ENCODE measurements around the gene ENTPD6. TPM values are rescaled to one million over a fixed set of nuclear protein-coding genes. Genes with fewer than 3 reads are reported as not detected.

ENTPD6 gene
- total RNA-seq, 1 experiment from 2014 or later = 80.4 TPM

DNA sequence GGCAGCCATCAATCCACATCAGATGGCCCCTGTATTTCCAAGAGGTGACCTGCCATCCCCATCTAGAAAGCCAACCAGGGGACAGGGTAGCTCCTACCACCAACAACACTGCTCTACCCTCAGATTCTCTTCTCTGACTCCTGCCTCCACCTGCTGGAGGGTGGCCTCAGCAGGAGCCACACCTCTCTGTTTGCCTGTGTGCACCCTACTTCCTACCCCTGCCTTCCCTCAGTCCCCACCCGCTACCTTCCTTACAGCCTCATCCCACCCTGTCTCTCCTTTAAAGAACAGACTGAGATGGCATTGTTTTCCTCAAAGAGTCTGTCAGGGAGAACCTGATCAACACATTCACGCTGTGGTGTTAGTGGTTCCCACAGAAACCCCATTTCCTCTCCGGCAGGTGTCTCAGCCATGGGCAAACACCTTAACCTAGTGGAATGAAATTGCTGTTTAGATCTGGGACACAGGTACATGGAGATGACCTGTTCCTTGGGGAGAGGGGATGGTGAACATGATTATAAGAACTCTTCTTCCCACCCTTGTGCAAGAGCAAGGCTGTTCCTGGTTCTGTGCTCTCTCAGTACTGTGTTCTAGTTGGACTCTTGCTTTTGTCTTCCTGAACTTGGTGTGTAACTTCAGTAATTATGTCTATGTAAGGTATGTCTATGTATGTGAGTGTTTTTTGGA lies 1.8 kb downstream of the ENTPD6 start:
- Histone ChIP-seq H3K79me2 (ENCODE audit: low read depth) (peaks cover 67% of the 10 kb centered on the region), H3K27me3 (ENCODE audit: insufficient read depth, low read depth) (no peaks in the 10 kb centered on the region), H3K27ac (no peak overlapping the region), H3K9me2 (ENCODE audit: insufficient read depth) (no peaks in the 10 kb centered on the region), H3K4me3 (peak overlapping the region; percentile 93; the same call in 1 of the 2 replicates), H4K20me1 (ENCODE audit: insufficient read depth) (peaks cover 5% of the 10 kb centered on the region), H3K4me1 (replicated peaks; ENCODE audit: insufficient read depth) (peaks cover 16% of the 10 kb centered on the region), H3K36me3 (ENCODE audit: low read depth) (peaks cover 34% of the 10 kb centered on the region; the same call in 1 of the 2 replicates), H2AFZ (no peak overlapping the region), H3K9me3 (ENCODE audit: insufficient read depth, low read depth) (no peaks in the 10 kb centered on the region), H3F3A (ENCODE audit: insufficient read depth, low read depth) (no peaks in the 10 kb centered on the region; the same call in 1 of the 2 replicates), H3K4me2 (peak overlapping the region; percentile 86)
- intact Hi-C loops (cut with micrococcal nuclease; ENCODE audit: unreplicated experiment) = loop anchor here (2.0 to 5.0 kb wide), 2 partner anchors 49 to 205 kb away; partner anchors contain the start of gene APMAP
- TF ChIP-seq, protein P1, sequence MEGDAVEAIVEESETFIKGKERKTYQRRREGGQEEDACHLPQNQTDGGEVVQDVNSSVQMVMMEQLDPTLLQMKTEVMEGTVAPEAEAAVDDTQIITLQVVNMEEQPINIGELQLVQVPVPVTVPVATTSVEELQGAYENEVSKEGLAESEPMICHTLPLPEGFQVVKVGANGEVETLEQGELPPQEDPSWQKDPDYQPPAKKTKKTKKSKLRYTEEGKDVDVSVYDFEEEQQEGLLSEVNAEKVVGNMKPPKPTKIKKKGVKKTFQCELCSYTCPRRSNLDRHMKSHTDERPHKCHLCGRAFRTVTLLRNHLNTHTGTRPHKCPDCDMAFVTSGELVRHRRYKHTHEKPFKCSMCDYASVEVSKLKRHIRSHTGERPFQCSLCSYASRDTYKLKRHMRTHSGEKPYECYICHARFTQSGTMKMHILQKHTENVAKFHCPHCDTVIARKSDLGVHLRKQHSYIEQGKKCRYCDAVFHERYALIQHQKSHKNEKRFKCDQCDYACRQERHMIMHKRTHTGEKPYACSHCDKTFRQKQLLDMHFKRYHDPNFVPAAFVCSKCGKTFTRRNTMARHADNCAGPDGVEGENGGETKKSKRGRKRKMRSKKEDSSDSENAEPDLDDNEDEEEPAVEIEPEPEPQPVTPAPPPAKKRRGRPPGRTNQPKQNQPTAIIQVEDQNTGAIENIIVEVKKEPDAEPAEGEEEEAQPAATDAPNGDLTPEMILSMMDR (conservative IDR thresholded peaks at IDR 0.05) = no peak
- no peak for TF ChIP-seq EZH2 (IDR thresholded peaks at IDR 0.05; ENCODE audit: low read depth)
- no TSS peak for BruUV-seq (replicated peaks)
- DNase-seq = peak in 1 of 2 experiments; percentile 17
- ChIA-PET POLR2A (ENCODE audit: unreplicated experiment) (no interaction called here), CTCF (no interaction called here)

DNA sequence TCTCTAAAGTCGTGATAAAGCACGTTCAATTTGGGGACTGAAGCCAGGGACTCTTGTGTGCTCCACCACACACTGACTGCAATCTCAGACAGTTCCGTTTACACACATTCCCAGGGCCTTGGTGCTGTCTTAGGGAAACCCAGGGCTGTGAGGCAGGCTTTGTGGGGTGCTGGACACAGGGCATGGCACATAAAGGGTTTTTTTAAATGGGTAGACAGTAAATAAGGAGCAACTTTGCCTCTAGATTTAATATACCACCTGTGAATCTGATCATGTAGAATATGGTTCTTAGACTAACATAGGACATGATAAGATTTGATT lies 2.3 kb downstream of the ENTPD6 start:
- POLR2A ChIA-PET (ENCODE audit: unreplicated experiment) = interaction anchor here (0.6 kb wide), 1 partner anchor 57 kb away, joined by 7 read pairs; no protein-coding TSS in a partner anchor
- H3F3A ChIP-seq (ENCODE audit: insufficient read depth, low read depth) = no peaks in the 10 kb centered on the region; the same call in 1 of the 2 replicates
- intact Hi-C loops (cut with micrococcal nuclease; ENCODE audit: unreplicated experiment) = loop anchor here (2.0 to 5.0 kb wide), 2 partner anchors 49 to 206 kb away; partner anchors contain the start of gene APMAP
- no peak overlapping the region for H3K4me3 ChIP-seq
- TF ChIP-seq, protein P1 (conservative IDR thresholded peaks at IDR 0.05) = no peak
- no peak for TF ChIP-seq EZH2 (IDR thresholded peaks at IDR 0.05; ENCODE audit: low read depth)
- no peaks in the 10 kb centered on the region for H3K9me3 ChIP-seq (ENCODE audit: insufficient read depth, low read depth)
- no peak overlapping the region for H3K27ac ChIP-seq
- H3K4me2 ChIP-seq = peak overlapping the region; percentile 86
- H3K4me1 ChIP-seq (replicated peaks; ENCODE audit: insufficient read depth) = peaks cover 16% of the 10 kb centered on the region
- no peak overlapping the region for H2AFZ ChIP-seq
- peaks cover 34% of the 10 kb centered on the region; the same call in 1 of the 2 replicates for H3K36me3 ChIP-seq (ENCODE audit: low read depth)
- H3K27me3 ChIP-seq (ENCODE audit: insufficient read depth, low read depth) = no peaks in the 10 kb centered on the region
- no TSS peak for BruUV-seq (replicated peaks)
- H4K20me1 ChIP-seq (ENCODE audit: insufficient read depth) = peaks cover 5% of the 10 kb centered on the region
- peaks cover 72% of the 10 kb centered on the region for H3K79me2 ChIP-seq (ENCODE audit: low read depth)
- no peak for DNase-seq
- CTCF ChIA-PET = no interaction called here
- H3K9me2 ChIP-seq (ENCODE audit: insufficient read depth) = no peaks in the 10 kb centered on the region

DNA sequence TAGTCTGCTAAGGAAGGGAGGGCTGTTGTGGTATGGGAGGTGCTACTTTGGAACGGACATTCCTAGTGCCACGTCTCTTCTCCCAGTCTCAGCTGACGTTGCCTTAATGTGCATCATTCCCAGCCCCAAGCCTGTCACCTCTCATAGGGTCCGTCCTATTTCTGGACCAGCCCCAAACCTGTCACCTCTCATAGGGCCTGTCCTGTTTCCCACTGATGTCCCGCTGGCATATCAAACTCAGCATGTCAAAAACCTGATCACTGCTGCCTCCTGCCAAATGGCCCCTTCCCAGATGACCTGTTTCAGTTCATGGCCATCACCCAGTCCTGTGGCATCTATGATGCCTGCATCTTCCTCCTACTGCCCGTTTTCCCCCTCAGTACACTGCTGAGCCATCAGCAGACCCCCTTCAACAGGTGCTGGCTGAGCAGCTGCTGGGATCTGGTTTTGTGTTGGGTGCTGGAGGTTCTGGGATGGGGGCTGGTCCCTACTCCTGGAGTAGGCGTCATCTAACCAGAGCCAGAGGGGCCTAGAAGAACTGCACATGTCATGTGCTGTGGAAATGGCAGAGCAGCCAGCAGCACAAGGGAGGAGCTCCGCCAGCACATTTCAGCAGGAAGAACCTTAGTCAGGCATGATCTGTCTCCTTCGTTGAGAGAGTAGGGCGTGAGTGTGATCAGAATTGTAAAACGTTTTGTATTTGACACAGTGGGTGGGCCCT lies 3.3 kb downstream of the ENTPD6 start:
- H3K4me3 ChIP-seq = no peak overlapping the region
- no peak overlapping the region for H3K4me2 ChIP-seq
- H3K36me3 ChIP-seq (ENCODE audit: low read depth) = peaks cover 34% of the 10 kb centered on the region; the same call in 1 of the 2 replicates
- BruUV-seq (replicated peaks) = no TSS peak
- TF ChIP-seq, protein P1 (conservative IDR thresholded peaks at IDR 0.05) = no peak
- no peak for TF ChIP-seq EZH2 (IDR thresholded peaks at IDR 0.05; ENCODE audit: low read depth)
- intact Hi-C loops (cut with micrococcal nuclease; ENCODE audit: unreplicated experiment) = loop anchor here (5.0 kb wide), 1 partner anchor 207 kb away; the partner anchor contains the start of gene APMAP
- no peaks in the 10 kb centered on the region for H3K9me3 ChIP-seq (ENCODE audit: insufficient read depth, low read depth)
- no peak overlapping the region for H2AFZ ChIP-seq
- ChIA-PET CTCF (no interaction called here), POLR2A (ENCODE audit: unreplicated experiment) (no interaction called here)
- no peaks in the 10 kb centered on the region; the same call in 1 of the 2 replicates for H3F3A ChIP-seq (ENCODE audit: insufficient read depth, low read depth)
- no peaks in the 10 kb centered on the region for H3K9me2 ChIP-seq (ENCODE audit: insufficient read depth)
- H3K79me2 ChIP-seq (ENCODE audit: low read depth) = peaks cover 82% of the 10 kb centered on the region
- H4K20me1 ChIP-seq (ENCODE audit: insufficient read depth) = peaks cover 5% of the 10 kb centered on the region
- peaks cover 16% of the 10 kb centered on the region for H3K4me1 ChIP-seq (replicated peaks; ENCODE audit: insufficient read depth)
- H3K27ac ChIP-seq = no peak overlapping the region
- no peak for DNase-seq
- no peaks in the 10 kb centered on the region for H3K27me3 ChIP-seq (ENCODE audit: insufficient read depth, low read depth)

All from PC-9 (cell line).